AG04449 (cell line): Measurements from ENCODE around the gene TMEM72.

ENCODE experiments used
- CTCF ChIA-PET: fragments of 350-600 bp; formaldehyde crosslinking; extraction: SDS; loops from one replicate; lab custom pipeline; 2021; ENCODE audit warnings: antibody characterized with exemption; lab: Yijun Ruan, JAX
- POLR2A ChIA-PET: fragments of 400-600, 350-600 bp; formaldehyde crosslinking; extraction: SDS; loops from one replicate; lab custom pipeline; 2020; ENCODE audit warnings: antibody characterized with exemption, inconsistent platforms; lab: Yijun Ruan, JAX
- DNase-seq: peaks from one replicate; pipeline ENCODE4 v3.0.0-alpha.2; 2010; ENCODE audit warnings: low read depth, low spot score
- H3K4me3 ChIP-seq: 2 replicates; pipeline ENCODE4 v1.5.1; 2011; ENCODE audit warnings: low read depth, mild to moderate bottlenecking, control low read depth, low read length
- TF ChIP-seq, protein P1 (sequence below): IDR thresholded peaks from one replicate; pipeline ENCODE4 v1.5.1; 2011; ENCODE audit warnings: mild to moderate bottlenecking, moderate library complexity, low read length, control low read depth, inconsistent platforms; ENCODE audit not compliant: insufficient read depth; ENCODE audit errors: missing control alignments

The TMEM72 gene

DNA sequence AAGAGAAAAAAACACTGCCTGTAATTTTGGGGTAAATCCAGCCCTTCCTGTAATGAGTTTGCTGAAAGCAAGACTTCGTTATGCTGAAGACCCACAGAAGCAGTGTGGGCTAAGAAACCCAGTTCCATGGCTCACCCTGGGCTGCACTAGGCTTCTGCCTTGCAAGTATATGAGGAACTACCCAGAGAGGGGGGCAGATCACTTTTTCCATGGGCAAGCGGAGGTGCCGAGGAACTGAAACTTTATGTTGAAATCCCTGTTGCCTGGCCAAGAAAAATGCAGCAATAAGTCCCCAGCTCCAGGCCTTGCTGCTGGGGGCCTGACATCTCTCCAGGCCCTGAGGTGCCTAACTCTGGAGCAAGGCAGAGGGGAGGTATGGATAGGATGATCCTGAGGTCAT lies 57.0 kb downstream of the TMEM72 start:
- TF ChIP-seq, protein P1, sequence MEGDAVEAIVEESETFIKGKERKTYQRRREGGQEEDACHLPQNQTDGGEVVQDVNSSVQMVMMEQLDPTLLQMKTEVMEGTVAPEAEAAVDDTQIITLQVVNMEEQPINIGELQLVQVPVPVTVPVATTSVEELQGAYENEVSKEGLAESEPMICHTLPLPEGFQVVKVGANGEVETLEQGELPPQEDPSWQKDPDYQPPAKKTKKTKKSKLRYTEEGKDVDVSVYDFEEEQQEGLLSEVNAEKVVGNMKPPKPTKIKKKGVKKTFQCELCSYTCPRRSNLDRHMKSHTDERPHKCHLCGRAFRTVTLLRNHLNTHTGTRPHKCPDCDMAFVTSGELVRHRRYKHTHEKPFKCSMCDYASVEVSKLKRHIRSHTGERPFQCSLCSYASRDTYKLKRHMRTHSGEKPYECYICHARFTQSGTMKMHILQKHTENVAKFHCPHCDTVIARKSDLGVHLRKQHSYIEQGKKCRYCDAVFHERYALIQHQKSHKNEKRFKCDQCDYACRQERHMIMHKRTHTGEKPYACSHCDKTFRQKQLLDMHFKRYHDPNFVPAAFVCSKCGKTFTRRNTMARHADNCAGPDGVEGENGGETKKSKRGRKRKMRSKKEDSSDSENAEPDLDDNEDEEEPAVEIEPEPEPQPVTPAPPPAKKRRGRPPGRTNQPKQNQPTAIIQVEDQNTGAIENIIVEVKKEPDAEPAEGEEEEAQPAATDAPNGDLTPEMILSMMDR = no peak
- ChIA-PET CTCF (interaction anchor here (0.7 to 6.9 kb wide), 7 partner anchors 9 to 91 kb away, joined by 3 to 51 read pairs (median 4); partner anchors contain the start of gene DEPP1), POLR2A (interaction anchor here (1.1 kb wide), 1 partner anchor 33 kb away, joined by 3 read pairs; no protein-coding TSS in a partner anchor)
- H3K4me3 ChIP-seq = no peak overlapping the region
- no peak for DNase-seq

DNA sequence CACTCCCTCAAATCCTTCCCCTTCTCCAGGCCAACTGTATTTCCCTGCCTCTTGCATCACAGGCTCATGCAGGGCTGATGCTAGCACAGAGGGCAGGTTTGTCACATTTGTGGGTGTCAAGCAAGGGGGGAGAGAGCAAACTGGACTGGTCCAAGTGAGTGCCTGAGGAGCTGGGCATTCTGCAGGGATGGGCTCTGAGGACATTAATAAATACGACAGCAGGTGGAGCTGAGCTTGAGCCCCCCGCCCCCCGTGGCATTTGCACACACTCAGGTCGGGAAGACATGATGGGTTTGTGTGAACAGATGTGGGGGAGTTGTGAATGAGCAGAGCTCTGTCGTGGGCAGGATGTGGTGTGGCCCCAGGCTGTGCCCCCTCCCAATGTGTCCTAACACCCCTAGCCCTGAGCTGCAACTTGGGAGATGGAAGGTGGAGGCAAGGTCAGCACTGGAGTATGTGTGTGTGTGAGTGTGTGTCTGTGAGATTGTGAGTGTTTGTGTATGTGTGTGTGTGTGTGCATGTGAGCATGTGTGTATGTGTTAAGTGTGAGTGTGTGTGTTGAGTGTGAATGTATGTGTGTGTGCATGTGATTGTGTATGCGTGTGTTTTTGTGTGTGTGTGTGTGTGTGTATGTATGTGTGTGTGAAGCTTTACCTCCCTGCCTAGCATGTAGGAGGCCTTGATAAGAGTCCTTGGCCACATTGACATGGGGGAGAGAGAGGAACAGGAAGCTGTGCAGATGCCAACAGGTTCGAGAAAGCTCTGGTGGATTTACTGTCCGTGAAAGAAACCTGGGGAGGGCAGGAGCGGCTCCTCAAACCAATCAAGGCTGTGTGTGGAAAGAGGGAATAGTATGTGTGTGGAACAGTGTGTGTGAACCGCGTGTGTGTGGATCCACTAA lies 57.6 kb downstream of the TMEM72 start:
- ChIA-PET CTCF (interaction anchor here (1.1 to 6.9 kb wide), 4 partner anchors 9 to 36 kb away, joined by 3 to 51 read pairs (median 5); partner anchors contain the start of gene DEPP1), POLR2A (interaction anchor here (1.1 to 1.2 kb wide), 2 partner anchors 10 to 33 kb away, joined by 3 to 9 read pairs; partner anchors contain the start of gene DEPP1)
- DNase-seq = no peak
- TF ChIP-seq, protein P1 = no peak
- H3K4me3 ChIP-seq = no peak overlapping the region

DNA sequence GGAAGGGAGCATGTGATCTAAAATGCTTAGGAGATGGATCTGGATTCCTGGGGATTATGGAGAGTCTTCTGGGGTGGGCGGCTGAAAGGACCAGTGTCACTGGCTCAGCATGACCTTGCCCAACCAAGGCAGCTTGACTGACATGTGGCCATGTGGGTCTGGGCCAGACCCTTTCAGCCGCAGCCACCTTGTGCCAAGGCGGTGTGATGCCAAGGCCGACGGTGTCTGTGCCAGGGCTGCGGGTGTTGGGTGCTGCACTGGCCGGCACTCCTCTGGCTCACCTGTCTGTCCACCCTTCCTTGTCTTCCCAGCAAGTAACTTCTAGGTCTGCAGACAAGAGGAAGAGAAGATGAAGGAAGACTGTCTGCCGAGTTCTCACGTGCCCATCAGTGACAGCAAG lies 58.7 kb downstream of the TMEM72 start:
- ChIA-PET POLR2A (no interaction called here), CTCF (interaction anchor here (1.0 kb wide), 1 partner anchor 38 kb away, joined by 3 read pairs; no protein-coding TSS in a partner anchor)
- no peak for DNase-seq
- TF ChIP-seq, protein P1 = no peak
- H3K4me3 ChIP-seq = no peak overlapping the region

DNA sequence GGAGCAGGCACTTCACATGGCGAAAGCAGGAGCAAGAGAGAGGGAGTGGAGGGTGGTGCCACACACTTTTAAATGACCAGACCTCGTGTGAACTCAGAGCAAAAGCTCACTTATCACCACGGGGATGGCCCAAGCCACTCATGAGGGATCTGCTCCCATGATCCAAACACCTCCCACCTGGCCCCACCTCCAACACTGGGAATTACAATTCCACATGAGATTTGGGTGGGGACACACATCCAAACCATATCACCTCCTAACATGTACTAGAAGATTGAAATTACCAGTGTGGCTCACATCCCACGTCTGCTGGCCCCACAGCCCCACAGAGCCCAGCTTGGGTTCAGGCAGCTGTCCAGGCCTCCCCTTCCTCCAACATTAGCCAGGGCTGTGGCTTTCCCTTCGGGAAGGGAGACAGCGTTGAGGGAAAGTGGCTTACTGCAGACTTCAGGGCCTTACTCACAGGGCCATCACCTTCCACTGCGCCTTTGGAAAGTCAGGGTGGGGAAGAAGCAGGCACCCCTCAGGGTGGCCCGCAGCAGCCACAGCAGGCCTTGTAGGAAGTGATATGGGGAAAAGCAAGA lies 59.8 kb downstream of the TMEM72 start:
- CTCF ChIA-PET = interaction anchor here (1.0 kb wide), 1 partner anchor 39 kb away, joined by 3 read pairs; no protein-coding TSS in a partner anchor

DNA sequence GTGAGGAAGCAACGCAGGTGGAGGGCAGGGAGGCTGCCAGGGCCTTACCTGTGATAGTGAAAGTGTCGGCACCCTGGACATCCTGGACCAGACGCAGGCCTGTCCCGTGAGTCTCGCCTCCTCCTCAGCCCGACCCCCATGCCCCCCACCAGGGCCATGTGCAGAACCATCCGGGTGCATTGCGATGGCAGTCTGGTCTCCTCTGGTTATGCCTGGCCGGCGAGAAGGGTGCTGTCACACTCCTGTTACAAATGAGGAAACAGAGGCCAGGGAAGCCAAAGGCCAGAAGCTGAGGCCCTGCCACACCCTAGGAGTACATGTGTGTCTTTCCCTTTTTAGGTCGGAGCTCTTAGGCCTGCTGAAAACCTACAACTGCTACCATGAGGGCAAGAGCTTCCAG lies 60.3 kb downstream of the TMEM72 start:
- TF ChIP-seq, protein P1 = no peak

More for the DNA sequence above, 59.8 kb downstream of the TMEM72 start:
- TF ChIP-seq, protein P1 = no peak
- DNase-seq = no peak
- H3K4me3 ChIP-seq = no peak overlapping the region
- POLR2A ChIA-PET = no interaction called here

More for the DNA sequence above, 60.3 kb downstream of the TMEM72 start:
- CTCF ChIA-PET = no interaction called here
- no peak overlapping the region for H3K4me3 ChIP-seq
- no peak for DNase-seq
- POLR2A ChIA-PET = no interaction called here
